KMS-11 (cell line): ENCODE data around the gene TMEM11.

Experiments used
- H2AFZ ChIP-seq: fragments of 200-600 bp; sonication (generic); 2 replicates; pipeline ENCODE4 v1.6.1; 2016; ENCODE audit warnings: antibody characterized with exemption, mixed run types, low read depth
- H3K27ac ChIP-seq: fragments of 200-600 bp; sonication (generic); 2 replicates; pipeline ENCODE4 v1.6.1; 2016; ENCODE audit warnings: mild to moderate bottlenecking, mixed run types
- H3K27me3 ChIP-seq: fragments of 200-600 bp; sonication (generic); 2 replicates; pipeline ENCODE4 v1.6.1; 2017; ENCODE audit warnings: mild to moderate bottlenecking, low read depth, mixed run types, moderate library complexity; ENCODE audit not compliant: insufficient read depth
- H3K36me3 ChIP-seq: fragments of 200-600 bp; sonication (generic); 2 replicates; pipeline ENCODE4 v1.6.1; 2017; ENCODE audit warnings: mild to moderate bottlenecking, mixed run types; ENCODE audit not compliant: insufficient read depth
- H3K4me1 ChIP-seq: fragments of 200-600 bp; sonication (generic); 2 replicates; pipeline ENCODE4 v1.6.1; 2016; ENCODE audit warnings: mild to moderate bottlenecking, low read depth, mixed run types; ENCODE audit not compliant: poor library complexity, severe bottlenecking
- H3K4me2 ChIP-seq: fragments of 200-600 bp; sonication (generic); 2 replicates; pipeline ENCODE4 v1.7.0; 2016; ENCODE audit warnings: mild to moderate bottlenecking, mixed run types
- H3K4me3 ChIP-seq: fragments of 200-600 bp; sonication (generic); IDR thresholded peaks from 2 replicates; pipeline ENCODE4 v1.6.1; 2017; ENCODE audit warnings: low read depth, low read length, mixed read lengths; ENCODE audit not compliant: insufficient read depth
- H3K79me2 ChIP-seq: fragments of 200-600 bp; sonication (generic); 2 replicates; pipeline ENCODE4 v1.6.1; 2016; ENCODE audit warnings: low read depth, mixed run types; ENCODE audit not compliant: insufficient read depth
- H3K9ac ChIP-seq: fragments of 200-600 bp; sonication (generic); 2 replicates; pipeline ENCODE4 v1.6.1; 2016; ENCODE audit warnings: mild to moderate bottlenecking, mixed run types
- H4K20me1 ChIP-seq: fragments of 200-600 bp; sonication (generic); 2 replicates; pipeline ENCODE4 v1.6.1; 2016; ENCODE audit warnings: mild to moderate bottlenecking, mixed run types; ENCODE audit not compliant: insufficient read depth
- CTCF ChIP-seq: fragments of 200-600 bp; sonication (generic); conservative IDR thresholded peaks from 2 replicates; pipeline ENCODE4 v1.6.1; 2017; ENCODE audit warnings: low read depth, mild to moderate bottlenecking, antibody characterized with exemption, low read length, moderate library complexity, mixed read lengths

The TMEM11 gene

GRCh38 chr17:21239680-21240368 lies 25.9 kb upstream of the TMEM11 start:
- Histone ChIP-seq H3K9ac (no peak overlapping the region), H3K4me2 (no peak overlapping the region), H3K79me2 (no peaks in the 10 kb centered on the region), H4K20me1 (no peaks in the 10 kb centered on the region), H3K36me3 (no peaks in the 10 kb centered on the region), H2AFZ (no peak overlapping the region), H3K27ac (no peak overlapping the region), H3K4me3 (no peak overlapping the region), H3K27me3 (no peaks in the 10 kb centered on the region), H3K4me1 (no peaks in the 10 kb centered on the region)
- peak; percentile 46; the same call in 1 of the 2 replicates for TF ChIP-seq CTCF

- no peak overlapping the region for H3K4me3 ChIP-seq
- no peaks in the 10 kb centered on the region for H3K27me3 ChIP-seq
- no peak for TF ChIP-seq CTCF
- H3K36me3 ChIP-seq: no peaks in the 10 kb centered on the region
- H3K9ac ChIP-seq: no peak overlapping the region
- H4K20me1 ChIP-seq: no peaks in the 10 kb centered on the region
- no peak overlapping the region for H3K27ac ChIP-seq
- H3K4me2 ChIP-seq: no peak overlapping the region
- no peaks in the 10 kb centered on the region for H3K4me1 ChIP-seq
- H2AFZ ChIP-seq: no peak overlapping the region
- no peaks in the 10 kb centered on the region for H3K79me2 ChIP-seq
Observed at GRCh38 chr17:21235921-21236320, 22.0 kb upstream of the TMEM11 start.

GRCh38 chr17:21233581-21234347 lies 19.8 kb upstream of the TMEM11 start:
- Histone ChIP-seq H2AFZ (no peak overlapping the region), H3K36me3 (no peaks in the 10 kb centered on the region), H3K9ac (no peak overlapping the region), H3K27me3 (no peaks in the 10 kb centered on the region), H4K20me1 (no peaks in the 10 kb centered on the region), H3K4me2 (no peak overlapping the region), H3K4me1 (no peaks in the 10 kb centered on the region), H3K79me2 (no peaks in the 10 kb centered on the region), H3K27ac (no peak overlapping the region), H3K4me3 (no peak overlapping the region)
- TF ChIP-seq CTCF: no peak

GRCh38 chr17:21232033-21232749 lies 18.2 kb upstream of the TMEM11 start:
- no peak for TF ChIP-seq CTCF
- Histone ChIP-seq H3K4me3 (no peak overlapping the region), H3K36me3 (no peaks in the 10 kb centered on the region), H2AFZ (no peak overlapping the region), H3K4me1 (no peaks in the 10 kb centered on the region), H3K27me3 (no peaks in the 10 kb centered on the region), H4K20me1 (no peaks in the 10 kb centered on the region), H3K79me2 (no peaks in the 10 kb centered on the region), H3K9ac (no peak overlapping the region), H3K4me2 (no peak overlapping the region), H3K27ac (no peak overlapping the region)
